Occipital lobe (tissue), 2 donors: ENCODE results near the gene COL24A1. TPM values are rescaled to one million over a fixed set of nuclear protein-coding genes. Genes with fewer than 3 reads are reported as not detected.
"Not testable (repeated sequence)": the region's sequence is repeated elsewhere in the genome, so short reads cannot be mapped to it uniquely, and the experiment has no call there.

Experiments used
- DNase-seq: peaks from one replicate; lab custom pipeline; 2025; lab: John Stamatoyannopoulos, UW
- total RNA-seq: library from RNA; depleted of rRNA; stranded (reverse); fragments of >200 nt; gene quantifications from one replicate; pipeline ENCODE4 v1.2.3, GENCODE V29; 2014

Gene COL24A1
- total RNA-seq, 1 donor from 2014 or later: 0.78 TPM

DNA sequence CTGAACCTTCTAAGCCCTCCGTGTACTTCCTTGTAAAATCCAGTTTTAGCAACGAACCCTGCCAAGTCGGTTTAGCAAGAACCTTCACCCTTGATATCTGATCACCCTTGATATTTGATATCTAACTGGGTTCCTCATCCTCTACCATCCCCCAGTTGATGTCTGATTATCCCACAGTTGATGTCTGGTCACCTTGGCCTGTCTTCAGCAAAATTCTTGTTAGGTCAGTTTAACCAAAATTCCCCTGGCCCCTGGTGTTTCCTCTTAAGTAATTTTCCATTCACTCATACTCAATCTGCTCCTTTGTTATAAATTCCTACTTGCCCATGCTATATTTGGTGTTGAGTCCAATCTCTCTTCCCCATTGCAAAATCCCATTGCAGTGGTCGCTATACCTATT, 333.9 kb downstream of the COL24A1 start:
- no peak for DNase-seq

DNA sequence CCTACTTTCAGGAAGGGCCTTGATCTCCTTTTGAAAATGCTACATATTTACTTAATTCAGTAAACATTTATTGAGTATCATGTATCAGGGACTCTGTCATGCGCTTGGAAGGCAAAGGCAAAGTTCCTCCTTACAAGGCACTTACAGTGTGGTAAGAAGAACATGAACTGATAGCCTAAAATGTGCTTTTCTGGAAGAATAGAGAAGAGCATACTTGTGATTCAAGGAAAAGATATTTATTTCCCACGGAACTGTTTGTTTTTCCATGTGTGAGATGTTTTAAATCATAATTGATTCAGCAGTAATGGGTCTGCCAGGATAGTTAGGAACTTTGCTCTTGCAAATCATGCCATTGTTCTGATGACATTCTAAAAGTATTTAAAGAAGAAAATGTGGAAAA, 338.2 kb downstream of the COL24A1 start:
- DNase-seq: no peak

DNA sequence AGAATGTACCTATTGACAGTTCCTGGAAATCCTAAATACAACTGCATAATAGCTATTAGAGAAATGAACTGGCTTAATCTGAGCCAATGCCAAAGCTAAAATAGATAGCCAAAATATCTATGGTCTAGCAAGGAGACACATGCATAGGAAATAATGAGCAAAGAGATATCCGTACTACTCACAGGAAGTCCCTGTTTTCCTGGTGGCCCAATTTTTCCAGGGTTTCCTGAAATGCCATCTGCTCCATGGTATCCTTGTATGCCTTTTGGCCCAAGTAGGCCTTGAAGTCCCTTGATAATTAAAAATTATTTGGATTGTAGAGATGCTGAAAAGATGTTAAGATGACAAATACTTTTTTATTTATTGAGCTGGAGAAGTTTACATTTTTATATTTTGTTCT, 340.0 kb downstream of the COL24A1 start:
- DNase-seq: no peak

DNA sequence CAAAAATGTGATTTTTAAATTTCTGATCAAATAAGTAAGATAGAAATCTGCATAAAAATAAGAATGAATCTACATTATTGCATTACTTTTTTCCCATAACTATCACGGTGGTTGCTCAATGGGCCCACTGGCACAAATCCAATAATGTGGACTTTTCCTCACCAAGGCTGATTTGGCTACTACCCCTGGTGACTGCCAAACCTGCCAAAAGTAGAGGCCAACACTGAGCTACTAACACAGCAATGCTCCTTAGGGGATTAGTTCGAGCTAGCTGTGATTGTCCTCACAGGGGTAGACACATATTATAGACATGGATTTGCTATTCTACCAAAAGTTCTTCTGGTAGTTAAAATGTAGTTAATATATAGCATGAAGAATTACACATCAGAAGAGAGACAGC, 340.7 kb downstream of the COL24A1 start:
- no peak for DNase-seq

DNA sequence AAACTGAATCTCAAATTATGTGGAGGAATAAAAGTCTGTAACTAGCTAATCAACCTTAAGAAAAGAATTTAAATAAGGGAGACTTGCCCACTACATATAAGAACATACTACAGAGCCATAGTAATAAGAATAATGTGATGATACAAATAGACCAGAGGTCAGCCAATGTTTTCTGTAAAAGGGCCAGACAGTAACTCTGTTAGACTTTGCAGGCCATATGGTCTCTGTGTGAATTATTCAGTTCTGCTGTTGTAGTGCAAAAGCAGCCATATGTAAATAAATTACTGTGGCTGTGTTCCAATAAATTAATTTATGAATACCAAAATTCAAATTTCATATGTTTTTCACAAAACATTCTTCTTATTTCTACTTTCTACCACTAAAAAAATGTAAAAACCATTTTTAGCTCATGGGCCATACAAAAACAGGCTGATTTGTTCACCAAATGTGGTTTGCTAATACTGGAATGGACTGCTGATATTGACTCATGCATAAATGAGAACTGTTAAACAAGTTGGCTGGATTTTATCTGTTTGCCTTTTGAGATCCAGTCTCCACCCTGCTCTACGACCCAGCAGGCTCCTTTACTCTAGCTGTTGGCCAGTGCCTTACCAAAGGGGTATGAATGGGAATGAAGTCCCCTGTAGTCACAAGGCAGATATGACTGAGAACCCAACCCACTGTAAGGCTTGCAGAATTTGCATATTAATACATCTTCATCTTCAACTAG, 350.2 kb downstream of the COL24A1 start:
- DNase-seq: no peak

DNA sequence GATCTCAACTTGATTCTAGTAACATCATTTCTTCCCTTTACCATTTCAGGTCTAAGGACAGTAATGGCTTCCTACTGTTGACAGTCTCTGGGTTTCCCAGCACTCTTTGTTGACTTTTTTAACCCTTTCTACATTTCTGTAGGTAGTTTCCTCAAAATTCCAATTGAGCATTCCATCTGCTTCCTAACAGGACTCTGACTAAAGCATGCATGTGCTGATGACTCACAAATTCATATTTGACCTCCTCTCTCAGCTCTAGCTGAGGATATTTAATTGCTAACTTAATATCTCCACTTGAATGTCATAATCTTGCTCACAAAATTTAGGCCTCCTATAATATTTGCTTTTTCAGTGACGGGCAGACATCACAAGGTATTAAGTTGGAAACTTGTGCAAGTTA, 355.1 kb downstream of the COL24A1 start:
- no peak for DNase-seq

DNA sequence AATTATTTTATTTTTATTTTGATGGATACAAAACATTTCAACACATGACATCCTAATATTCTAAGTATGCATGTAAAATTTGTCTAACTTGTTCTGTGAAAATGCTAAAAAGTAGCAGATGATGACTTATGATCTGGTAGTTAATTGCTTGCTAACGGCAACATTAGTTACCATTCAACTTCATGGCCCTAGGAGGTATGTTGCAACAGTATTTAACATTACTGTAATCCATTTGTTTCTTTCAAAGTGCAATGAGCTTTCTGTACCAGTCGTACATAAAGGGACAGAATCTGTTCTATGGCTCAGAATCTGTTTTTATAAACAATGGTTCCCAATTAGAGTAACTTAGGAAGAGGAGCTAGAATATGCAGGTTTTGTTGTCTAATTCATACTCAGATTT, 356.8 kb downstream of the COL24A1 start:
- no peak for DNase-seq

DNA sequence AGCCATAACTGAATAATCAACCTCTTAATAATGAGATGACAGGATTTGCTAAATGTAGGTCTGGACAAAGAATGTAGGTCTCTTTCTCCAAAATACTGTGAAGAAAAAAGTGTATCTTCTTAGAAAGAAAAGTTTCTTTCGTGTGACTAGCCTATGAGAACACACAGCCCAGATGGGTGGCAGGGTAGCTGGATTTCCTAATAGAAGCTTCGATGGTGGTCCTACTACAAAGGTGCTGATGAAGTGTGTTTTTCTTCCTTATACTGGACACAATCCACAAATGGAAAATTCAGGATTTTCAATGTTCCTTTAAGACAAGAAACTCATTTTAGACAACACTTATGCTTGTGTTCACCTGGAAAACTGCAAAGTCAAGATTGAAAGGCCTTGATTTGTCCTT, 358.2 kb downstream of the COL24A1 start:
- no peak for DNase-seq

DNA sequence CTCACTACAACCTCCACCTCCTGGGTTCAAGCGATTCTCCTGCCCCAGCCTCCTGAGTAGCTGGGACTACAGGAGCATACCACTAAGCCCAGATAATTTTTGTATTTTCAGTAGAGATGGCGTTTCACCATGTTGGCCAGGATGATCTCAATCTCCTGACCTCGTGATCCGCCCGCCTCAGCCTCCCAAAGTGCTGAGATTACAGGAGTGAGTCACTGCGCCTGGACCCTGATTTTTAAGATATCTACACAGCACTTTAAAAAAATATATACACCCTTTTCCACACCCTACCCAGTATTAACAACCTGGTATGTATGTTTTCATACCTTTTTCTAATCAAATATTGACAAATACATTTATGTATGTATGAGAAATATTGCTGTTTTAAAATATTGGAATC, 379.6 kb downstream of the COL24A1 start:
- DNase-seq: not testable (repeated sequence)

DNA sequence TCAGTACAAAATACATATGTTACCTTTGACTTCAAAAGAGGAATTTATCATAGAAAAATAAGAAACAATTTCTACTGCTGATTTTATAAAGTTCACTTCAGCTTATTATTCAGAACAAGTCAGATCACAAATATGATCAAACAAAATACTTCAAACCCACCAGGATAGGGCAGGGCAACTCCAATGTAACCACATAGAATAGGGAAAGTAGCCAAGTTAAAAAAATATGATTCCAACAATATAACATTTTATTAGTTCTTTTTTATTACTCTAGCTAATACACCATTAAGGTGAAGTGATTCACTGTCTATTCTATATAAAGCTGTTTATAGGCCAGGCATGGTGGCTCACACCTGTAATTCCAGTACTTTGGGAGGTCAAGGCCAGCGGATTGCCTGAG, 393.8 kb downstream of the COL24A1 start:
- DNase-seq: no peak

DNA sequence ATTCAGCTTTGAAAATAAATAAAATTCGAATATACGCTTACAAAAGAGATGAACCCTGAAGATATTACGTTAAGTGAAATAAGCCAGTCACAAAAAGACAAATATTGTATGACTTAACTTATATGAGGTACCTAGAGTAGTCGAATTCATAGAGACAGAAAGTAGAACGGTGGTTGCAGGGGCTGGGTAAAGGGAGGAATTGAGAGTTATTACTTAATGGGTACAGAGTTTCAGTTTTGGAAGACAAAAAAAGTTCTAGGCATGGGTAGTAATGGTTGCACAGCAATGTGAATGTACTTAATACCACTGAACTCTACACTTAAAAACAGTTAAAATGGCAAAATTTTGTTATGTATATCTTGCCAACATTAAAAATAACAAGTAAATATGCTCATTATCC, 399.7 kb downstream of the COL24A1 start:
- no peak for DNase-seq

DNA sequence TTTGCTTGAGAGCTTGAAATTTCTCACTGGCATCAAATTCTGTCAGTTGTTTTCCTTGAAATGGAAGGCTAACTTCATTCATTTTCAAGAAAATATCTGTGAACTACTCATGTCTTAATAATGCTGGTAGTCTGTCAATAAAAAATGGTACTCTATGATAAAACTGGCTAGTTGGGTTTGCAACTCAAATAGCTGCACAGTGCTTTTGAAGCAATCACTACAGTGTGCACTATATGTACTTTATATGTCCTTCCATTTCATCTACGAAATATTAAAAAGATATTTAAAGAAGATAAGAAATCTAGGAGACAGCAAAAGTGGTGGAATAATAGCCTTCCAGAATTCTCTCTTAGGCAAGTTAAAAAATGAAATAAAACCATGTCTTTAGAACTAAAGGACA, 408.5 kb downstream of the COL24A1 start:
- DNase-seq: no peak

DNA sequence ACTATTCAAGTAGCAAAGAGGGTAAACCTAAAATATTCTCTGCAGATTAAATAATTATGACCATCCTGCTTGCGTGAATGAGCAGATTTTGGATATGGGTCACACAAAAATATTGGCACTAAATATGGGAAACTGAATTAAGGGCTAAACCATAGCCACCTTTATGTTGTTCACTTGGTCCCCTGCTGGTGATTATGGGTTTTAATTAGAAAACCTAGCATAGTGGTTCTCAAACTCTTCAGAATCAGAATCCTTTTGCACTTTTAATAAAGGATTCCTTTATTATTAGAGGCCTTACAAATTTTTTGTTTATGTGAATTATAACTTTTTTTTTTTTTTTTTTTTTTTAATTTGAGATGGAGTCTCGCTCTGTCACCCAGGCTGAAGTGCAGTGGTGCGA, 409.8 kb downstream of the COL24A1 start:
- no peak for DNase-seq

DNA sequence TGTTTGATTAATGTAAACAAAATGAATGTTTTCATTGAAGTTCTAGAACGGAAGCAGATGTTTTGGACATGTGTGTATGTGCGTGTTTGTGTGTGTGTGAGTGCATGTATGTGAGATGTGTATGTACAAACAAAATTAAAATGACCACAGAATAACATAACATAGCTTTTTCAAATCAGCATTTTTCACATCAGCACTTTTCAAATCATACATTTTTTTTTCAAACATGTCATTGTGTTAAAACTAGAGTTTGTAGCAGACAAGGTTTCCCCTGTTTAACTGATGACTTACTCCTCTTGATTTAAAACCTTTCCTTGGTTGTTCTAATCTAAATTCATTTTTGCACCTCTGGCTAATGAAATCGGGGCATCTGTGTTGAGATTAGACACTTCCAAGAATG, 412.8 kb downstream of the COL24A1 start:
- no peak for DNase-seq

DNA sequence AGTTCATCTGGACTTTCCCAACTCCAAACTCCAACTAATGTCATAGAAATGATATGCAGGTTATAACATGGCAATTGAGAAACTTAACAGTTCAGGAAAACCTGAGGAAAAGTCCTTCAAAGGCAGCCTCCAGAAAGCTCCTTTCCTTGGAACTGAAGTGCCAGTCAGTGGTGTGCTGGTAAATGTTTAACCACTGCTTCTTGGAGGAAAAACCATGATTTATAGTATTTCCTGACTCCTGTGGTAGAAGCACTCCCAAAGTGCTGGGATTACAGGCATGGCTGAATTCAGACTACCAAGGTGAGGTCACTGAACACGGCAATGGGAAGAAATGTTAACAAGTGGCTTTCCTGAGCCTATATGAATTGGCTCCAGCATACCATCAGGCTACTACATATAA, 421.6 kb downstream of the COL24A1 start:
- no peak for DNase-seq

DNA sequence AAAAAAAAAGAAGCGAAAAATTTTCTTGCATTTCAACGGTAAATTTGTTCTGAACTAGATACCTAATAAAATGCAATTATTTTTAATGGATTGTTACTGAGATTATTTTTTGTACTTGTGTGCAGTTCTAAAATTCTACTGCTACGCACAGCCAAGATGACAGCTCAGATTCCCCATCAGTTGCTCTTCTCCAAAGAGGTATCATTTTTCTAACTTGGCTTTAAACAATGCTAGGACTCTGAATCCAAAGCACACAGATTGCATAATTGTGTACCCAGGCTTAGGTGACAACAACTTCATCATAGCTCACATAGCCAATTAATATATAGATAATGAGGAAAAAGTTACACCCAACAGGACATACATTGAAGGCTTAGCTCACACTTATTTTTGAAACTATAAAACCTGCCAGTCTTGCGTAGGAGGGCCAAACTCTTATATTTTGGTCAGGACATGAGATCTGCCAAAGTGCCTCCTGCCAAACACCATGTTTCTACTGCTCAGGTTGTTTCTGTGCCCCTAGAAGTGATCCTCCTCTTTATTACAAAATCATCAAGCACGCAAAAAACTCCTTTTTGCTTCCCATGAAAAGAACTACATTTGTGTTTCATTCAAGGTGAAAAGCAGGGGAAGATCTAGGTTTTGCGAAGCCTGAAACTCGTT, 437.8 kb downstream of the COL24A1 start:
- DNase-seq: no peak

DNA sequence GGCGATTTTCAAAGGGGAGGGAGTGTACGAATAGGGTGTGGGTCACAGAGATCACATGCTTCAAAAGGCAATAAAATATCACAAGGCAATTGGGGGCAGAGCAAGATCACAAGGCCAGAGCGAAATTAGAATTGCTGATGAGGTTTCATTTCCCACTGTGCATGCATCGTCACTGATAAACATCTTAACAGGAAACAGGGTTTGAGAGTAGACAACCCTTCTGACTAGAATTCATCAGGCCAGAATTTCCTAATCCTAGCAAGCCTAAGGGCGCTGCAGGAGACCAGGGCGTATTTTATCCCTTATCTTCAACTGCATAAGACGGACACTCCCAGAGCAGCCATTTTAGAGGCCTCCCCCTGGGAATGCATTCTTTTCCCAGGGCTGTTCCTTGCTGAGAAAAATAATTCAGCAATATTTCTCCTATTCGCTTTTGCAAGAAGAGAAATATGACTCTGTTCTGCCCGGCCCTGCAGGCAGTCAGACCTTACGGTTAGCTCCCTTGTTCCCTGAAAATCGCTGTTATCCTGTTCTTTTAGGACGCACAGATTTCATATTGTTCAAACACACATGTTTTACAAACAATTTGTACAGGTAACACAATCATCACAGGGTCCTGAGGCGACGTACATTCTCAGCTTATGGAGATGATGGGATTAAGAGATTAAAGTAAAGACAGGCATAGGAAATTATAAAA, 442.0 kb downstream of the COL24A1 start:
- DNase-seq: not testable (repeated sequence)

DNA sequence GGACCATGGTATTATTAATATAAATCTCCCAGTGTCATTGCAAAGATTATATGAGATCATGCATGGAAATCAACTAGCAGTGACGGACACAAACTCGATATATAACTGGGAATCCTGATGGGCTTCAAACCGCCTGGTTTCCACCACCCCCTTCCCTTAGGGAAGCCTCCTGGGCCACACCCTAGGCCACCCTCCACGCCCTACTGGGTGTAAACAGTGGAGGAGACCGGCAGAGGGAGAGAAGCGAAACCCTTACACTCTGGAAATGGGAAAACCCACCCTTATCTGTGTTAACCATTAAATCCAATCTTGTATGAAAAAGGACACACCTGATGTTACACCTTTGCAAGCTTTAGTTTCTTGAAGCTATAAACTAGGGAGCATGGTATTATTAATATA, 447.7 kb downstream of the COL24A1 start:
- no peak for DNase-seq

DNA sequence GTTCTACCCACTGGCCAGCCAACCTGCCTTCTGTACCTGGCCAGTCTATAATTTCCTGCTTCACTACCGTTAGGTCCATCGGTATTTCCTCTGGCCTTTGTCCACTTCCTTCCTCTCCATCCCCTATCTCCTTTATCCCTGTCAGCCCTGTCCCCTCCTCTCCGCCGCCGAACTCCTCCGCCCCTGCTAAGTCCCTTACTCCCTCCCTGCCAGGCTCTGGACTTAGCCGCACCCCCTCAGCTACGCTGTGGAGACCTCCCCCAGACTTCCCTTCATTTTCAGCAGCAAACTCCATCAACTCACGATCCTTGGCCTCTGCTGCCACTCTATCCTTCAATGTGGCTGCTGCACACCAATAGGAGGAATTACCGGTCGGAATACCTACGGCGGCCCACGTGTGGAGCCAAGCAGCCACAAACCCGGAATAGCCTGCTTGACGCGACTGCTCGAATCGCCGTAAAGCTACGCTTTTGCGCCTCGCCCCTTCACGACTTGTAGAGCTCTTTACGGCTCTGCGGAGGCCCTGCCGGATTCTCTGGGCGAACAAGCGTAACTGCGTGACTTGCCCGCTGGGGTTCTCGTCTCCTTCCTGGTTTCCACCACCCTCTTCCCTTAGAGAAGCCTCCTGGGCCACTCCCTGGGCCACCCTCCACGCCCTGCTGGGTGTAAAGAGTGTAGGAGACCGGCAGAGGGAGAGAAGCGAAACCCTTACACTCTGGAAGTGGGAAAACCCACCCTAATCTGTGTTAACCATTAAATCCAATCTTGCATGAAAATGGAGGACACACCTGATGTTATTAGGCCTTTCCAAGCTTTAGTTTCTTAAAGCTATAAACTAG, 448.4 kb downstream of the COL24A1 start, which contains the start of gene ZNHIT6:
Gene ZNHIT6 (minus strand): TSS at position 444 of the 839 bp plus-strand sequence. CDS start 149 bp downstream, at position 295.
- DNase-seq: peak; percentile 88

DNA sequence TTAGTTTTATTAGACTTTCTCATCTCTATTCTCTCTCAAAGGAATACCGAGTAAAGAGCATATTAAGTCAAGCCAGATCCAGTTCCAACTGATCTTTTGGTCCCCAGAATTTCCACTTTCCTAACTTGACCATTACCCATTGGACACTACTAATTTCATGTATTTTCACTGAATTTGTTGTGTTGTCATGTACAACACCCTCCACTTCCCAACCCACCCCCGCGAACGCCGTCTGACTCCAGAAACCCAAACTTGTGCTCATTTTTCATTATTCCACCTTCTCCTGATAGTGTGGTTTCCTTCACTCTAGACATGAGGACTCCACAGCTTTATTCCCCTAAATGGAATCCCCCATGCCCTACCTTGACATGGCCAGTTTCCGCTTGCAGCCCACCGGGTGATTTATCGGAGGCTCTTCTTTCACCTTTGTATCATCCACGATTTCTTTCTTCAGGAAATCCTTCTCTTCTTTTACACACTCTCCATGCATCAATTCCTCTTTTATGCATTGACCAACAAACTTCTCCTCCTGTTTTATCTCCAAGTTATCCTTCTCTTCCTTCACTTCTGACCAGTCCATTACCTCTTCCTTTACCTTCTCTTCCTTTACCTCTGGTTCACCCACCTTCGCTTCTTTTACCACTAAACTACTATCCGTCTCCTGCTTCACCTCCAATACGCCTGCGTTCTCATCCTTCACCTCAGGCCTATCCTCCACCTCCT, 449.1 kb downstream of the COL24A1 start:
- no peak for DNase-seq

DNA sequence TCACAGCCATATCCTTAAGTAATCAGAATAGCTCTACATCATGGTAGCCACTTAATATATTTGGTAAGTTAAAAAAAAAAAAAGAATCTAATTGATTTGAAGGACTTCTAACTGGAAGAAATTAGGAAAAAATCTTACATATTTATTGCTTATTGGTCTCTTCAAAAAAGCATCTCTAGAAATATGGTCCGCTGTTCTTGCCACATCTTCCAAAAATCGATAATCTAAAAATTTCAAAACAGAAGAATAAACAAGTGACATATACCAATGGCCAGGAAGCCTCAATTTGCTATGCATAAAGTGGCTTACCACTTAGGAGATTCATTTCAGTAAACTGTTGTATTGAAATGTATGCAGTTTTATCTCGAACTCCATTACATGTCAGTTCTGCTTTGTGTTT, 450.6 kb downstream of the COL24A1 start:
- DNase-seq: no peak
